Vagina (tissue), 2 donors: ENCODE data around the gene GTSF1L.

Source experiments
- POLR2A ChIP-seq, 2 donors: fragments of 450-650 bp; IDR thresholded peaks; one replicate each; pipeline ENCODE4 v1.6.1; 2017; ENCODE audit warnings: antibody characterized with exemption in 2 of 2, mild to moderate bottlenecking in 2 of 2, moderate library complexity in 2 of 2
- POLR2AphosphoS5 ChIP-seq, 2 donors: sonication (generic); formaldehyde crosslinking; IDR thresholded peaks; one replicate each; pipeline ENCODE4 v1.9.0; 2017; ENCODE audit warnings: antibody characterized with exemption in 2 of 2, mild to moderate bottlenecking in 2 of 2, low read depth in 1 of 2; ENCODE audit not compliant: insufficient read depth in 1 of 2
- TF ChIP-seq, protein P1 (sequence below), 3 experiments: fragments of 450-650 bp in 2 of 3; fragments of 200-600 bp in 1 of 3; sonication (generic) in 1 of 3; IDR thresholded peaks; one replicate each; pipeline ENCODE4 v1.5.1; 2017 to 2019; ENCODE audit warnings: antibody characterized with exemption in 3 of 3, mild to moderate bottlenecking in 2 of 3, moderate library complexity in 2 of 3

DNA sequence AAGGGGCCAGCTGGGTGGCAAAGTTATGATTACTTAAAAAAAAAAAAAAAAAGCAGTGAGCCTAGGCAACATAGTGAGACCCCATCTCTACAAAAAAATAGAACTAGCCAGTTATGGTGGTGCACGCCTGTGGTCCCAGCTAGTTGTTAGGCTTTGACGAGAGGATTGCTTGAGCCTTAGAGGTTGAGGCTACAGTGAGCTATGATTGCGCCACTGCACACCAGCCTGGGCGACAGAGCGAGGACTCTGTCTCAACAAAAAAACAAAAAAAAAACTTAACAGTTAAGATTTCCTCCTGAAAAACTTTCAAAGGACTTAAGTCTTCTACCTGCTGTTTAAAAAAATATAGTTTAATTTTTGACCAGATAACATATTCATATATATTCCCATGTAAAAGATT, 2.4 kb downstream of the GTSF1L start:
- TF ChIP-seq, protein P1, sequence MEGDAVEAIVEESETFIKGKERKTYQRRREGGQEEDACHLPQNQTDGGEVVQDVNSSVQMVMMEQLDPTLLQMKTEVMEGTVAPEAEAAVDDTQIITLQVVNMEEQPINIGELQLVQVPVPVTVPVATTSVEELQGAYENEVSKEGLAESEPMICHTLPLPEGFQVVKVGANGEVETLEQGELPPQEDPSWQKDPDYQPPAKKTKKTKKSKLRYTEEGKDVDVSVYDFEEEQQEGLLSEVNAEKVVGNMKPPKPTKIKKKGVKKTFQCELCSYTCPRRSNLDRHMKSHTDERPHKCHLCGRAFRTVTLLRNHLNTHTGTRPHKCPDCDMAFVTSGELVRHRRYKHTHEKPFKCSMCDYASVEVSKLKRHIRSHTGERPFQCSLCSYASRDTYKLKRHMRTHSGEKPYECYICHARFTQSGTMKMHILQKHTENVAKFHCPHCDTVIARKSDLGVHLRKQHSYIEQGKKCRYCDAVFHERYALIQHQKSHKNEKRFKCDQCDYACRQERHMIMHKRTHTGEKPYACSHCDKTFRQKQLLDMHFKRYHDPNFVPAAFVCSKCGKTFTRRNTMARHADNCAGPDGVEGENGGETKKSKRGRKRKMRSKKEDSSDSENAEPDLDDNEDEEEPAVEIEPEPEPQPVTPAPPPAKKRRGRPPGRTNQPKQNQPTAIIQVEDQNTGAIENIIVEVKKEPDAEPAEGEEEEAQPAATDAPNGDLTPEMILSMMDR (IDR thresholded peaks at IDR 0.05) = no peak
- TF ChIP-seq POLR2AphosphoS5 (IDR thresholded peaks at IDR 0.05; ENCODE audit: insufficient read depth in 1 of 2, low read depth in 1 of 2) (no peak), POLR2A (IDR thresholded peaks at IDR 0.05) (no peak)
